Globus pallidus (tissue), 1 donor: Measurements from ENCODE around the gene SERPINA1.

Experiments
- DNase-seq: peaks from one replicate; pipeline ENCODE4 v3.0.0-alpha.2; 2015; ENCODE audit warnings: low spot score

Gene SERPINA1

DNA sequence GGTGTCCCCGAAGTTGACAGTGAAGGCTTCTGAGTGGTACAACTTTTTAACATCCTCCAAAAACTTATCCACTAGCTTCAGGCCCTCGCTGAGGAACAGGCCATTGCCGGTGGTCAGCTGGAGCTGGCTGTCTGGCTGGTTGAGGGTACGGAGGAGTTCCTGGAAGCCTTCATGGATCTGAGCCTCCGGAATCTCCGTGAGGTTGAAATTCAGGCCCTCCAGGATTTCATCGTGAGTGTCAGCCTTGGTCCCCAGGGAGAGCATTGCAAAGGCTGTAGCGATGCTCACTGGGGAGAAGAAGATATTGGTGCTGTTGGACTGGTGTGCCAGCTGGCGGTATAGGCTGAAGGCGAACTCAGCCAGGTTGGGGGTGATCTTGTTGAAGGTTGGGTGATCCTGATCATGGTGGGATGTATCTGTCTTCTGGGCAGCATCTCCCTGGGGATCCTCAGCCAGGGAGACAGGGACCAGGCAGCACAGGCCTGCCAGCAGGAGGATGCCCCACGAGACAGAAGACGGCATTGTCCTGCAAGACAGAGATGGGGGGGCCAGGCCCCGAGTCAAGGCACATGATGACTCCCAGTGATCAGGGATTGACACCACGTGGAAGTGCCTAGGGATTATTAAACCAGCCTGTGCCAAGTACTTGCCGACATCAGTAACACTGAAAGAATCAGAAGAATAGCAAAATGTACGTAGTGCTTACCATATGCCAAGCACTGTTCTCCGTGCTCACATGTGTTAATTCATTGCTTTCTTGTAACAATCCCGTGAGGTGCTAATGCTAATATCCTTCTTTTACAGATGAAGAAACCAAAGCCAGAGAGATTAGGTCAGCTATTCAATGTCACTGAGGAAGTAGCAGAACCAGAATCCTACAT is 5.4 kb downstream of the SERPINA1 start:
- DNase-seq, result no peak

DNA sequence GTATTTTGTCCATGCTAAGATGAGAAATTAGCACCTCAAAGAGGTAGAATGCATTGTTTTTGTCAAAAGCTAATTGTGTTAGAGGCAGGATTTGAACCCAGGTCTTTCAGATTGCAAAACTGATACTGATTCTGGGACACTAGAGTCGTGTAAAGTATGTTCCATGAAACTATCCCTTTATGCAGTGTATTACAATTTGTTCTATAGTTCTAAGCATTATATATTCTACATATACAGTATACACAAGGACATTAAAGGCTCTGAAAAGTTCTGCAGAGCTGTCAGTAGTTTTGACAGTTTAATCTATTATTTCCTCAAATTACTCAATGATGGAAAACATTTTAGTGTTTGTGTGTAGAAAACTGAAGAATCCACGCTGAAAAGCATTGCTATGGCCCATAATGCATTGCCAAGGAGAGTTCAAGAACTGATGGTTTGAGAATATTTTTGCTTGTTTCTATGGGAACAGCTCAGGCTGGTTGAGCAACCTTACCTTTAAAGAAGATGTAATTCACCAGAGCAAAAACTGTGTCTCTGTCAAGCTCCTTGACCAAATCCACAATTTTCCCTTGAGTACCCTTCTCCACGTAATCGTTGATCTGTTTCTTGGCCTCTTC is 6.2 kb downstream of the SERPINA1 start:
- DNase-seq, result no peak

DNA sequence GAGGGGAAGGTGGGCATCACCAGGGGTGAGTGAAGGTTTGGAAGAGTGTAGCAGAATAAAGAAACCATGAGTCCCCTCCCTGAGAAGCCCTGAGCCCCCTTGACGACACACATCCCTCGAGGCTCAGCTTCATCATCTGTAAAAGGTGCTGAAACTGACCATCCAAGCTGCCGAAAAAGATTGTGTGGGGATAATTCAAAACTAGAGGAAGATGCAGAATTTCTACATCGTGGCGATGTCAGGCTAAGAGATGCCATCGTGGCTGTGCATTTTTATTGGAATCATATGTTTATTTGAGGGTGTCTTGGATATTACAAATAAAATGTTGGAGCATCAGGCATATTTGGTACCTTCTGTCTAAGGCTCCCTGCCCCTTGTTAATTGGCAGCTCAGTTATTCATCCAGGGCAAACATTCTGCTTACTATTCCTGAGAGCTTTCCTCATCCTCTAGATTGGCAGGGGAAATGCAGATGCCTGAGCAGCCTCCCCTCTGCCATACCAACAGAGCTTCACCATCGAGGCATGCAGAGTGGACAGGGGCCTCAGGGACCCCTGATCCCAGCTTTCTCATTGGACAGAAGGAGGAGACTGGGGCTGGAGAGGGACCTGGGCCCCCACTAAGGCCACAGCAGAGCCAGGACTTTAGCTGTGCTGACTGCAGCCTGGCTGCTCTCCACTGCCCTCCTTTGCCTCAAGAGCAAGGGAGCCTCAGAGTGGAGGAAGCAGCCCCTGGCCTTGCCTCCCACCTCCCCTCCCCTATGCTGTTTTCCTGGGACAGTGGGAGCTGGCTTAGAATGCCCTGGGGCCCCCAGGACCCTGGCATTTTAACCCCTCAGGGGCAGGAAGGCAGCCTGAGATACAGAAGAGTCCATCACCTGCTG is 7.0 kb downstream of the SERPINA1 start:
- no peak for DNase-seq

DNA sequence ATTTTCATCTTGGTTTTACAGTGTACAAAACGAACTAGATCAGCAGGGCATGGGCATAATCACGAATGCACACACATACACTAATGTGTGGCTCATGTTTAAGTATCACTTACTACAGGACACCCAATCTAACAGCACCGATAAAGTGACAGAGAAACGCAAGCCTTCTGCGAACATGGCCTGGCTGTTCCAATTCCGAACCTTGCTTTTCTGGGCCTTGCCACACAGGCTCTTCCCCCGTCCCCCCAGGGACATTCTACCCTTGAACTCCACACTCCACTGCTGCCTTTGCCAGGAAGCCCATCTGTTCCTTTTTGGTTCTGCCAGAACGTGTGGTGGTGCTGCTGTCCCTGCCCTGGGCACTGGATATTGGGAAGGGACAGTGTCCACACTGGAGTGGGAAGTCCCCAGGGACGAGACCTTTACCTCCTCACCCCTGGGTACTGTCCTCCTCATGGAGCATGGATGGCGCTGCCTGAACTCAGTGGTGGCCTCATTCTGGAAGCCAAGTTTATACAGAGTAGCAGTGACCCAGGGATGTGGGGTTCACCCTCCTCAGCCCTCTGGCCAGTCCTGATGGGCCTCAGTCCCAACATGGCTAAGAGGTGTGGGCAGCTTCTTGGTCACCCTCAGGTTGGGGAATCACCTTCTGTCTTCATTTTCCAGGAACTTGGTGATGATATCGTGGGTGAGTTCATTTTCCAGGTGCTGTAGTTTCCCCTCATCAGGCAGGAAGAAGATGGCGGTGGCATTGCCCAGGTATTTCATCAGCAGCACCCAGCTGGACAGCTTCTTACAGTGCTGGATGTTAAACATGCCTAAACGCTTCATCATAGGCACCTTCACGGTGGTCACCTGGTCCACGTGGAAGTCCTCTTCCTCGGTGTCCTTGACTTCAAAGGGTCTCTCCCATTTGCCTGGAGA is 7.9 kb downstream of the SERPINA1 start:
- DNase-seq, result no peak

DNA sequence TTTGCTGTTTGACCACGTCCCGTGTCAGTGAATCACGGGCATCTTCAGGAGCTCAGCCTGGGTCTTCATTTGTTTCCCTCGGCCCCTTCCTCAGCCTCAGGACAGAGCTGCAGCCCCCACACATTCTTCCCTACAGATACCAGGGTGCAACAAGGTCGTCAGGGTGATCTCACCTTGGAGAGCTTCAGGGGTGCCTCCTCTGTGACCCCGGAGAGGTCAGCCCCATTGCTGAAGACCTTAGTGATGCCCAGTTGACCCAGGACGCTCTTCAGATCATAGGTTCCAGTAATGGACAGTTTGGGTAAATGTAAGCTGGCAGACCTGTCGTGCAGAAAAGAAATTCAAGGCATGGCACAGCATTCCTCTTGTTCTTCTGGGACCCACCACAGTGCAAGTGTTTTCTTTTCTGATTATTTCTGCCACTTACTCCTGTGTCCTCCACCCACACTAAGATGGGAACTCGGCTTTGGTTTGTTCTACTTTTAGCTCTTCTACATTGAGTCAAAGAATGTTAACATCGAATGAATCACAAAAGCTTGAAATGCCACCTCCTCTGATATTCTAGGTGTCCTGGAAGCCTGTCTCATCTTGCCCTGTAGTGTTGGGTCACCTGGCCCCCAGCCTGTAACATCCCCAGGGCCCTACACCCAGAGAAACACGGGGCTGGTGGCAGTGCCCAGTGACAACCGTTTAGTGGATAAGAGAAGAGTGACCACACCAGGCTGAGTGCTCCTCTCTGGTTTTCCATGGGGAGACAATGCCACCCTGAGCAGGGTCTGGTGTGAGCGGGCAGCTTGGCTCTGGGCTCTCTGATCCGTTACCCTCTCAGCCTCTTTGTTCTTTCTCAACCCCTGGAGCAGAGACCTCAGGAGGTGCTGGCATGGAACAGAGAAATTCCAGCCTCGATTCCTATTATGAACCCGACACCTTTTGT is 8.8 kb downstream of the SERPINA1 start:
- DNase-seq, result no peak

DNA sequence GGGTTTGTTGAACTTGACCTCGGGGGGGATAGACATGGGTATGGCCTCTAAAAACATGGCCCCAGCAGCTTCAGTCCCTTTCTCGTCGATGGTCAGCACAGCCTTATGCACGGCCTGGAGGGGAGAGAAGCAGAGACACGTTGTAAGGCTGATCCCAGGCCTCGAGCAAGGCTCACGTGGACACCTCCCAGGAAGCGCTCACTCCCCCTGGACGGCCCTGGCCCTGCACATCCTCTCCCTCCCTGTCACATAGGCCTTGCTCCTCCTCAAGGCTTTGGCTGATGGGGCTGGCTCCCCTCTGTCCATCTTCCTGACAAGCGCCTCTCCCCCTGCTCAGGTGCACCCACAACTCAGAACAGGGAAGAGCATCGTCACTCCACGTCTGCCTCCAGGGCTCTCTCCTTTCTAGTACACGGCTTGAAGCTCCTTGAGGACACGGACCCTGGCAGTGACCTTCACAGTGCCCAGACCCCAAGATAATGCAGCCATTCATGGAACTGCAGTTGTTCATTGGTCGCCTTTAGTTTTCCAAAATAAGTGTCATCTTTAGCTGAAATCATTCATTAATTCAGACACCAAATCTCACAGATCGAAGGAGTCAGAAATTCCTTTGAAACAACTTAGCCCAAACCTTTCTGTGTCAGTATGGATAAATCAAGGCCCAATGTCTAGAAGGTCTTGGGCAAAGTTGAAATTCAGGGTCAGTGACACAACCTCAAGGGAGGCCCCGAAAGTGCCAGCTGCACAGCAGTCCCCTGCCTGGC is 9.7 kb downstream of the SERPINA1 start:
- DNase-seq, result no peak

DNA sequence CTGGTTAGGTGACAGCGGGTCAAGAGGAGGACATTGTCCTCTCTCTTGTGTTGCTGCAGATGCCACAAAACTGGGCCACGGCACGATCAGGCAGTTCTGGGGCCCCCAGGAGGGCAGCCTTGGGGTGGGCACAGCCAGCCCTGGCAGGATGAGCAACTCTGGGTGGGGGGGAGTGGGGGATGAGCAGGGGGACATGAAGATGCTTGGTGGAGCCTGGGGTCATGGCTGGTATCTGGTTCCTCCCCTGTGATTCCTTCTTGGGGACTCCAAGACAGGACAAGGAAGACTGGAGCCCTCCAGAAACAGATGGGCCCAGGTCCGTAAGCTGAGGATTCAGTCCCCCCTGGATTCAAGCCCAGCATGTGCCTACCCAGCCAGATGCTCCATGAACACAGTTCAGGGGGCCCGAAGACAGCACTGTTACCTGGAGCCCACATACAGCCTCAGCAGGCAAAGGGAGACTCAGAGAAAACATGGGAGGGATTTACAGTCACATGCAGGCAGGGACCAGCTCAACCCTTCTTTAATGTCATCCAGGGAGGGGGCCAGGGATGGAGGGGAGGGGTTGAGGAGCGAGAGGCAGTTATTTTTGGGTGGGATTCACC is 10.4 kb downstream of the SERPINA1 start:
- no peak for DNase-seq

DNA sequence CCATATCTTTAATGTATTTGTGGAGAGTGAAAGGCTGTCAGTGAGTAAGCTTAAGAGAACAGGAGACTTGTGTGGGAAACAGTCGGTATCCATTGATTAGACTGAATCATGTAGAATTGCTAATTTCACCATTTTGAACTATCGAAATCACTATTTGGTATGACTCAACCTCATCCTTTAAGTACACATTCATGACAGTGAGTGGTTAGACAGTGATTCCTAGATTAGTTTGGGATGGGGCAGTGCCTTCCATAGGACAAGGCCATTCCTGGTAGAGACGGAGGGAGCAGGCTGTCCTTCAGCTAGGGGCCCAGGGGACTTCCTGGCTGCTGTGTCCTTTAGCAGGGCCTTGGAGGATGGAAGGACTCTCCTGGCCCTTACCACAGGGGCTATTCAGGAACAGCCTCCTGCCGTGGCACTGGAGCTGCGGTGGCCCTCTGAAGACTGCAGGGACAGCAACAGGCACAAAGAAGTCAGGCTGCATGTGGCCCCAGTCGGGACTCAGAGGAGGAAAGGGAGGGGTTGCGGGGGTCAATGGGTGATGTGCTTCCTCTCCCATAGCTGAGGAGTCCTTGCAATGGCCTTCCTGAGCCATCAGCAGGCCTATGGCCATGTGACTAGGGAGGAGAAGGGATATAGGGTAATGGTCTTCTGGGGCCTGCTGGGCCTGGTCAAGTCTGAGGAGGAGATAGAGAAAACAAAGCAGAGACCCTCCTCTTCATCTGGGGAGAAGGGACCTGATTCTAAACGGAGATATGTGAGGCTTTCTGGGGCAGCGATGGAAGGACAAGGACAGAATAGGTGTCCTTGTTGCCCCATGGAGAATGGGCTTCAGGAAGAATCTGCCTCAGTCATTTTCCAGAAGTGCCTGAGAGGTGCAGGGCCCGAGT is 11.2 kb downstream of the SERPINA1 start:
- DNase-seq, result no peak

DNA sequence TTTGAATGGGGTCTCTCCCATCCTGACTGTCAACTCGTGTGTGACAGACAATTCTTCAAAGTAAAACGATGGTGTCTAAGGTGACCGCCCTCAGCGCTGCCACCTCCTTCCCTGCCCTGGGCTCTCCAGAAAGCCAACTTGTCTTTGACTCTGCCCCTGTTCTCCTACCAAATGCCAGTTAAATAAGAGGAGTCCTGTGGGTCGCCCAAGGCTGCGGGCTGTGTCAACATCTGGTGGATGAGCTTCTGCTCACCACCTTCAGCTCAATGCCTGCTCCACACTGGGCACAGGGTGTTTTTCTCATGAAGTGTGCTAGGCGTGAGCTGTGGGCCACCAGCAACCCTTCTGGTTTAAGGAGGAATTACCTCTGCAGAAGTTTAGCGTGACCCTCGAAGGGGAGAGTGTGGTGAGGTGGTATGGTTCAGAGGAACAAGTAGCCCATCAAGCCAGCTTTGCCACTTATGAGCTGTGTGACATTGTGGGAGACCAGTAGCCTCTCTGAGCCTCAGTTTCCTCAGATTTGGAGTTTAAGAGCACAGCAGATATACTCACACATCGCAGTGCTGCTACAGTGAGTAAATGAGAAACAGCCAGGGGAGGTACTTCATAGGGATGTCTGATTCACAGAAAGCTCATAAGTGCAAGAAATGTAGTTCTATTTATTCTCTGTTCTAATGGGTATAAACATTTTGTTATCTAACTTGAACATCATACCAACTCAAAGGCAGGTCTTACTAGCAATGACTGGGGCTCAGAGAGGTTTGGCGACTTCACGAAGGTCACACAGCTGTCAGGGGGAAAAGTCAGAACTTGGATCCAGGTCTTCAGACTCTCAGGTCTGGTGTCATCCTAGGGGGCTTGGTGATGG is 12.1 kb downstream of the SERPINA1 start:
- DNase-seq, result no peak

DNA sequence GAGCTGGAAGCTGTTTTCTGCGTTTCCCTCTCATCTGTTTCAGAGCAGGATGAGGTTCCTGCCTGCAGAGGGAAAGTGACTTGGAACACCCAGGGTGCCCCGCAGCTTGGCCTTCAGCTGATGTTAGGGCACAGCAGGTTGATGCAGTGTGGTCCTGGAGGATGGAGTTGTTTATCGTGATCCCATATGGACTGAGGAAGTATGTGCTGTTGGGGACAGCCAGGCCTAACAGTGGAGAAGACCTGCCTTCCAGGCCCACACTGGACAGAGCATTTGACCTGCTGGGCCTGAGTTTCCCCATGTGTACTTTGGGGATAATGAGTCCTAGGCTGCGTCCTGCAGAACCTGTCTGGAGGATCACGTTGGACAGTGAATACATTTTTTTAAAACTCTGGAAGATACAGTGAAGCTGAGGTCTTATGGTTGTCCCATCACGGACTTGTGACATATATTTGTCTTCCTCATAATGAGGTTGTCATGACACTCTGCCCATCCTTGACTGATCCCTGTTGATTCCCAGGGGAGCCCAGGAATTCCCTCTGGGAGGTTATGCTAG is 12.8 kb downstream of the SERPINA1 start:
- no peak for DNase-seq

DNA sequence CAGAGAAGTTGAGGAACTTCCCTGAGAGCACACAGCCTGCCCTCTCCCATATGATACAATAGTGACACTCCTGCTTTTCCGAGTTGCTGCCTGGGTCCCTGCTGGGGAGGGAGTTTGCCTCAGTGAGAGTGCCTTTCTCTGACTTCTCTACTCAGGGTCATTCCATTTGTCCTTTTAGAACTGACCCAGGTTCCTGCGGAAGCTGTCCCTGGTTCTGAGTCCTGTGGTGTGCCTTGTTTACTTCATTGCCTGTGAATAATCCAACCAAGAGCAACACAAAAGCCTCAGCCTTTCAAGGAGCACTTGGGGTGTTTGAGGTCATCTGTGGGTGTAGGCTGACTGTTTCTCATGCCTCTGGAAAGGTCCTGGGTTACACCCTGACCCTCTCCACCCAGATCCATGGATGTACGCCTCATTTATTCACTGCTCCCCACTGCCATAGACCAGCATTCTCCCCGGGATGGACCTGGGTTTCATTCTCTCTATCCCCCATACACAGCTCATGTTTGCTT is 13.6 kb downstream of the SERPINA1 start:
- DNase-seq, result no peak

DNA sequence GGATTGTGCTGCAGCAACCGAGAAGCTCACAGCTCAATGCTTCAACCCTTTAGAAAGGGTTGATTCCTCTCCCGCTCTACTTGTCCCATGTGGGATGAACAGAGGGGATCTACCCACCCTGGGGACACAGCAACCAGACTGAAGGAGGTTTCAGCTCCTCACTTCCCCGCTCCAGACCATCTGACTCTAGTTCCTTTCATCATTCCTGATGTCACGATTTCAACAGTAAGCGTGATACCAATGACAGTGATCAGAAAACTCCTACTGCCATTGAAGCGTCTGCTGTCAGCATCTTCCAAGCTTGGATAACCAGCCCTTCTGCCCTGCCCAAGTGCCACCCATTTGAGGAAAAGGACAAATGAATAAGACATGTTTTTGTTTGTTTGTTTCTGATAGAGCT is 14.3 kb downstream of the SERPINA1 start:
- no peak for DNase-seq

DNA sequence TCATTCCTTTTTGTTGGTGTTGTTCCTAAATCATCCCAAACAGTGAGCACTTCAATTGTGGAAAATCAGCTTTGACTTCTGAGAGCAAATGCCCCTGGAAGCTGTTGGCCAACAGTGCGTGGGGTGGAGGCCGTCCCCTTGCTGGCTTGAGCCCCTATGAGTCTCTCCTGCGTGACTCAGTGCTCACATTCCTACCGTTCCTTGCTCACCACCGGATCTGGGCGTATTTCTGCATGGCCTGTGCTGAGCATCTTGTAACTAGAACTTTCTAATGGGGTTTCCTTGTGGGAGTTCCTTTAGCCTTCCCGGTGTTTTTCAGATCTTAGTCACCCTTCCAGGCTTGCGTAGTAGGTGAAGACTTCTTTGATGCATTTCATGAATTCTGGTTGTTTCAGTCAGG is 14.7 kb downstream of the SERPINA1 start:
- DNase-seq, result no peak

DNA sequence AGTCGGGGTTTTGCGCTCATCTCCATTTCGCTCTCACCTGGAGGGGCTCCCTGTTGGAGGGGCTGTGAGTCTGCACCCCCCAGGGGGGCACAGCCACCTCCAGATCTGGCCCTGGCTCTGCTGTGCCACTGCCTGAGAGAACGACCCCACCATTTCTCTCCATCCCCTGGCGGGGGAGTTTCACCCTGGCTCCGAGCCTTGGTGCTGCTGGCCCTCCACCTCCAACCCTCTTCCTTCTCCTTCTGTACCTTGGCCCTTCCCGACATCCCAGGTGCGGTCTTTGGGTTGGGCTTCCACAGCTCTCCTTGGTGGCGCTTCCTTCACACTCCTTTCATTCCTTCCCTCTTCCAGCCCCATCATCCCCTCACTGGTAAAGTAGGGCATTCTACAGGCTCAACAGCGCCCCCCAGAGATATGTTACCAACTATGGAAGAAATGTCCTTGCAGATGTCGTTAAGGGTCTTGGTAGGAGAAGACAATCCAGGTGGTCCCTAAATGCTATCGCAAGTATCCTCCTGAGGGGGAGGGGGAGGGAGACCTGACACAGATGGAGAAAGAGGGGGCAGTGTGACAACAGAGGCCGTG is 16.3 kb downstream of the SERPINA1 start:
- DNase-seq, result no peak

DNA sequence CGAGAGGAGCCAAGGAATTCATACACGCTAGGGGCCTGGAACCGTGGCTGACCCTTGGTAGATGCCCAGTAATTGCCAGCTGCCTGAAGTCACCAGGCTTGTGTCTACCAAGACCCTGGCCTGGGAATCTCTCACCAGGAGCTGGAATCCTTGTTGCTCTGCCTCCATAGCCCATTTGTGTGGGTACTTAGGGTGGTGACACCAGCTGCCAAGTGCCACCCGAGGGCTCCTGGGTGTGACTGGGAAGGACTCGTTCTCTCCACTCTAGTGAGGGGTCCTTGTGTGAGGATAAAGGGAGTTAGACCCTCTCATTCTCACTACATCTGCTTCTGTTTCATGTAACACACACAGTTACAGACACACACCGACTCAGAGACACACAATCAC is 17.9 kb downstream of the SERPINA1 start:
- DNase-seq, result no peak
